Lung (tissue), 12 donors: Measurements from ENCODE around the gene FAM117B. TPM values are rescaled to one million over a fixed set of nuclear protein-coding genes. Genes with fewer than 3 reads are reported as not detected.

Source experiments
- ATAC-seq: fragments of 200-7000 bp; cut with Tn5 transposase; one replicate; pipeline ENCODE4 v1.9.1; 2020; ENCODE audit warnings: moderate number of reproducible peaks; ENCODE audit not compliant: insufficient read depth, low FRiP score
- DNase-seq, 3 donors: peaks; one replicate each; pipeline ENCODE4 v3.0.0-alpha.2; 2013 to 2017
- H3K27ac ChIP-seq, 2 donors: one replicate each; pipeline ENCODE4 v1.5.1; 2013; ENCODE audit warnings: mild to moderate bottlenecking in 2 of 2, moderate library complexity in 2 of 2, control low read depth in 1 of 2, inconsistent platforms in 1 of 2, low read depth in 1 of 2, low read length in 1 of 2
- H3K27me3 ChIP-seq, 3 donors: one replicate each; pipeline ENCODE4 v1.5.1; 2013; ENCODE audit warnings: low read length in 2 of 3; ENCODE audit not compliant: control insufficient read depth in 3 of 3, insufficient read depth in 3 of 3
- H3K36me3 ChIP-seq, 4 donors: one replicate each; pipeline ENCODE4 v1.5.1; 2013; ENCODE audit warnings: low read length in 4 of 4, mild to moderate bottlenecking in 1 of 4, moderate library complexity in 1 of 4; ENCODE audit not compliant: control insufficient read depth in 4 of 4, insufficient read depth in 4 of 4
- H3K4me1 ChIP-seq, 5 donors: one replicate each; pipeline ENCODE4 v1.5.1; 2013; ENCODE audit warnings: low read length in 5 of 5, mild to moderate bottlenecking in 2 of 5, moderate library complexity in 1 of 5; ENCODE audit not compliant: control insufficient read depth in 5 of 5, insufficient read depth in 5 of 5
- H3K4me3 ChIP-seq: one replicate; pipeline ENCODE4 v1.5.1; 2013; ENCODE audit warnings: mild to moderate bottlenecking, control low read depth, moderate library complexity
- H3K9ac ChIP-seq, 2 donors: one replicate each; pipeline ENCODE4 v1.5.1; 2013; ENCODE audit warnings: low read length in 2 of 2, control low read depth in 1 of 2; ENCODE audit not compliant: insufficient read depth in 1 of 2
- H3K9me3 ChIP-seq, 4 donors: one replicate each; pipeline ENCODE4 v1.5.1; 2013; ENCODE audit warnings: low read length in 3 of 4, mild to moderate bottlenecking in 1 of 4, moderate library complexity in 1 of 4; ENCODE audit not compliant: control insufficient read depth in 4 of 4, insufficient read depth in 3 of 4
- CTCF ChIP-seq: IDR thresholded peaks from 2 replicates; pipeline ENCODE4 v1.5.1; 2012; ENCODE audit warnings: mild to moderate bottlenecking; ENCODE audit errors: control extremely low read depth, extremely low read depth
- WGBS, 2 donors: extraction: QIAGEN DNeasy Blood & Tissue Kit; methylation state at CpG; one replicate each; pipeline ENCODE4 v1.1.7; 2013; 5-methylcytosine and 5-hydroxymethylcytosine counted together
- polyA plus RNA-seq, 2 donors: library from polyadenylated mRNA; stranded (reverse); fragments of 200-250 nt; gene quantifications; one replicate each; pipeline ENCODE4 v1.2.1, GENCODE V29; 2013
- total RNA-seq, 2 donors: library from RNA; depleted of rRNA in 1 of 2; stranded (reverse); fragments of >200 nt in 1 of 2; gene quantifications; one replicate each; pipeline ENCODE4 v1.2.1, GENCODE V29; 2014 to 2021
- donor health status: control.
- donor health status: control.
- donor health status: Bipolar disorder and iron deficiency.
- donor health status: healthy.
- donor health status: DM: yes; HTN: yes; CAD: no.

FAM117B gene
- total and polyA plus RNA-seq, 4 donors, result 1.4 to 19.9 (median 4.5) TPM

DNA sequence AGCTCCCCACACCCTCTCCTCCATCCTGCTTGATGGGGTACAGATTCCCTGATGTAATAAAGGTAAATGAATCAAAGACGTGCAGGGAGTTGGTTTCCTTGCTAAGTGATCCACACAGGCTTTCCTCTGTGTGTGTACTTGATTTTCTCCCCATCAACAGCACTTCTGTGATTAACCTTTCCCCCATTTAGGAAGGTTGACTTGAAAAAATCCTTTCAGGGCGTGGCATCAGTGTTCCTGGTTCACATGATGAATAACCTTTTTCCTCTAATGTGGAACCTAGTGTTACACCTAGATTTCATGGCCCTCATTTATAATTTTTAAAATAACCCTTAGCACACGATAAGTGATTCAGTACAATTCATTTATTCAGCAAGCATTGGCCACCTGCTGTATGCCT, 121.8 kb downstream of the FAM117B start:
- WGBS, 2 donors, result 88 to 91% methylated on average over 3 of the region's 3 CpGs
- Histone ChIP-seq H3K4me3 (no peak overlapping the region), H3K27ac (no peak overlapping the region), H3K27me3 (no peaks in the 10 kb centered on the region), H3K4me1 (peaks cover 0 to 2% (median 0%) of the 10 kb centered on the region in 5 donors), H3K9me3 (no peaks in the 10 kb centered on the region), H3K36me3 (peaks cover 0 to 12% (median 9%) of the 10 kb centered on the region in 4 donors), H3K9ac (no peak overlapping the region)
- ATAC-seq (no peak), DNase-seq (no peak)
- TF ChIP-seq CTCF, result no peak

DNA sequence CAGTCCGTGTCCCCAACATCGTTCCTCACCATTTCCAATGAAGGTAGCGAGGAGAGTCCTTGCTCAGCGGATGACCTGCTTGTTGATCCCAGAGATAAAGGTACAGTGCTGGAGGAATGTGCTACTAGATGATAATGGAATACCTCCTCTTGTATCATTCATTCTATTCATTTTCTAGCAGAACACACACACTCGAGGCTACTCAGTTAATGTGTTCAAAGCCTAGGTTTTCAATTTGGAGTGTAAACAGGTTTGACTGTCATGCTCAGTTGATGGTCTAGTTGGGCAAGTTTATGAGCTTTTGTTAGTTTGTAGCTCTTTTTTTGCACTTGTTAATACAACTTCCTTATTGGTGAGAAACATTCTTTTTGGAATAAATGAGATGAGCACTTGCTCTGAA, 122.6 kb downstream of the FAM117B start:
- Histone ChIP-seq H3K4me3 (no peak overlapping the region), H3K27ac (no peak overlapping the region), H3K4me1 (peaks cover 0 to 3% (median 0%) of the 10 kb centered on the region in 5 donors), H3K9me3 (no peaks in the 10 kb centered on the region), H3K9ac (no peak overlapping the region), H3K36me3 (peaks cover 0 to 12% (median 9%) of the 10 kb centered on the region in 4 donors), H3K27me3 (no peaks in the 10 kb centered on the region)
- WGBS, 2 donors, result 85 to 96% methylated on average over 5 of the region's 5 CpGs
- no peak for ATAC-seq
- TF ChIP-seq CTCF, result no peak
- no peak for DNase-seq

DNA sequence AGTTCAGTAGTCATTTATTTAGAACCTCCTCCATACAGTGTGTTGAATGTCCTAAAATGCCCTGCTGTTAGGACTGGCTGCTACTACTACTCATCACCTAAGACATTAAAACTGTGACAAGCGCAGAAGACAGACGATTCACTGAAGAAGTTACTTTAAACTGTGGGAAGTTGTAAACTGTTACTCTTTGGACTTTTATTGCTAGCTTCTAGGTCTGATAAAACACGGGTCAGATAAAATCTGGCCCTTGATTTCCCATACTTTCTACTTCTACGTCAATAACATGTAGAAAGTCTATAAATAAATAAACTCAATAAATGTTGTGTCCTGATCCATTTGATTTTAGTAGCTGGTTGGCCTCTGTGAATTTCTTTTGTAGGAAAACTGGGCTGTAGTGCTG, 123.4 kb downstream of the FAM117B start:
- H3K4me3 ChIP-seq, result no peak overlapping the region
- H3K4me1 ChIP-seq, result peaks cover 0 to 7% (median 2%) of the 10 kb centered on the region in 5 donors
- no peak overlapping the region for H3K27ac ChIP-seq
- DNase-seq (no peak), ATAC-seq (no peak)
- no peak overlapping the region for H3K9ac ChIP-seq
- H3K9me3 ChIP-seq, result no peaks in the 10 kb centered on the region
- H3K36me3 ChIP-seq, result peaks cover 0 to 12% (median 9%) of the 10 kb centered on the region in 4 donors
- no peaks in the 10 kb centered on the region for H3K27me3 ChIP-seq
- WGBS, 2 donors, result 74 to 85% methylated on average over 4 of the region's 4 CpGs
- TF ChIP-seq CTCF, result no peak

DNA sequence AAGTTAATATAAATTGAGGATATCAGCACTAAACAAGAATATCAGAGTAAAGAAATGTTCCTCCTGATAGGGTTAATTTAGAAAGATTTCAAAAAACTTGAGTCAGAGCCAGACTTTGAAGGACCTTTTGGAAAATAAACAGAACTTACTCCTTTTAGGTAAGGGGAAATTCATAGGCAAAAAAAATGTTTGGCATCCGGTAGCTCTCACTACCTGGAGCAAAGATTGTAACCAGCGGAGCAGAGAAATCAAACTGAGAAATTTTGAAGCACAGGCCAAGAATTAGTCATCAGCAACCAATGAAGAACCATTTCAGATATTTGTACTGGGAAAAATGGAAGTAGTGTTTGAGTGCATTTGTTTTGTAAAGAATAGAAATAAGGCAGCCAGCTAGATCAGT, 123.8 kb downstream of the FAM117B start:
- no peaks in the 10 kb centered on the region for H3K9me3 ChIP-seq
- H3K27ac ChIP-seq, result no peak overlapping the region
- WGBS, 2 donors, result 67 to 80% methylated on average over 2 of the region's 2 CpGs
- peaks cover 0 to 13% (median 9%) of the 10 kb centered on the region in 4 donors for H3K36me3 ChIP-seq
- no peak overlapping the region for H3K9ac ChIP-seq
- H3K4me3 ChIP-seq, result no peak overlapping the region
- no peak for TF ChIP-seq CTCF
- DNase-seq (peak in 2 of 3 donors; percentile 48 to 75), ATAC-seq (no peak)
- peaks cover 0 to 7% (median 2%) of the 10 kb centered on the region in 5 donors for H3K4me1 ChIP-seq
- no peaks in the 10 kb centered on the region for H3K27me3 ChIP-seq
